Hepatocyte (in vitro differentiated cells): ENCODE measurements around the gene PAPPA. TPM values are rescaled to one million over a fixed set of nuclear protein-coding genes. Genes with fewer than 3 reads are reported as not detected.

ENCODE experiments used
- DNase-seq: peaks from one replicate; pipeline ENCODE4 v3.0.0-alpha.2; 2016; ENCODE audit warnings: low spot score
- H2AFZ ChIP-seq: fragments of 200-600 bp; sonication (generic); 2 replicates; pipeline ENCODE4 v1.6.0; 2016; ENCODE audit warnings: antibody characterized with exemption, mild to moderate bottlenecking
- H3K27ac ChIP-seq: fragments of 200-600 bp; sonication (generic); 2 replicates; pipeline ENCODE4 v1.5.1; 2016; ENCODE audit warnings: mild to moderate bottlenecking
- H3K27me3 ChIP-seq: fragments of 200-600 bp; sonication (generic); 2 replicates; pipeline ENCODE4 v1.6.1; 2016
- H3K36me3 ChIP-seq: fragments of 200-600 bp; sonication (generic); replicated peaks from 2 replicates; pipeline ENCODE4 v1.5.1; 2016; ENCODE audit warnings: low read depth; ENCODE audit not compliant: insufficient read depth
- H3K4me1 ChIP-seq: fragments of 200-600 bp; sonication (generic); 2 replicates; pipeline ENCODE4 v1.5.1; 2016; ENCODE audit warnings: mild to moderate bottlenecking, moderate library complexity; ENCODE audit not compliant: insufficient read depth
- H3K4me2 ChIP-seq: fragments of 200-600 bp; sonication (generic); 2 replicates; pipeline ENCODE4 v1.6.0; 2016
- H3K4me3 ChIP-seq: fragments of 200-600 bp; sonication (generic); 2 replicates; pipeline ENCODE4 v1.5.1; 2016; ENCODE audit warnings: mild to moderate bottlenecking
- H3K79me2 ChIP-seq: fragments of 200-600 bp; sonication (generic); 2 replicates; pipeline ENCODE4 v1.6.0; 2017; ENCODE audit warnings: mild to moderate bottlenecking
- H3K9me2 ChIP-seq: fragments of 200-600 bp; sonication (generic); replicated peaks from 2 replicates; pipeline ENCODE4 v1.6.0; 2017; ENCODE audit warnings: mild to moderate bottlenecking; ENCODE audit not compliant: insufficient read depth
- H3K9me3 ChIP-seq: fragments of 200-600 bp; sonication (generic); 2 replicates; pipeline ENCODE4 v1.5.1; 2016; ENCODE audit warnings: low read depth, mild to moderate bottlenecking
- H4K20me1 ChIP-seq: fragments of 200-600 bp; sonication (generic); 2 replicates; pipeline ENCODE4 v1.6.0; 2016; ENCODE audit warnings: mild to moderate bottlenecking; ENCODE audit not compliant: insufficient read depth, poor library complexity, severe bottlenecking
- EZH2 ChIP-seq: fragments of 200-600 bp; sonication (generic); IDR thresholded peaks from 2 replicates; pipeline ENCODE4 v1.6.1; 2016; ENCODE audit warnings: antibody characterized with exemption, mild to moderate bottlenecking, borderline replicate concordance
- EZH2phosphoT487 ChIP-seq: fragments of 200-600 bp; sonication (generic); IDR thresholded peaks from one replicate; pipeline ENCODE4 v1.6.1; 2018; ENCODE audit warnings: antibody characterized with exemption, mild to moderate bottlenecking, low read depth, moderate library complexity; ENCODE audit not compliant: unreplicated experiment, severe bottlenecking
- WGBS: methylation state at CpG from one replicate; pipeline ENCODE4 v1.1.6; 2016; ENCODE audit warnings: low lambda C conversion rate; ENCODE audit errors: missing lambda C conversion rate; 5-methylcytosine and 5-hydroxymethylcytosine counted together
- polyA plus RNA-seq: library from polyadenylated mRNA; unstranded; fragments of >200 nt; fragmentation: Nextera tagmentation; extraction: Ambion mirVana; gene quantifications from 2 replicates; pipeline ENCODE4 v1.2.1, GENCODE V29; 2016
- total RNA-seq: library from RNA; depleted of rRNA; stranded (reverse); fragments of >200 nt; gene quantifications from 2 replicates; pipeline ENCODE4 v1.2.3, GENCODE V29; 2014
- TF ChIP-seq, protein P1 (sequence below): fragments of 200-600 bp; sonication (generic); IDR thresholded peaks from 2 replicates; pipeline ENCODE4 v1.5.1; 2016; ENCODE audit warnings: antibody characterized with exemption, mild to moderate bottlenecking; ENCODE audit not compliant: poor library complexity

PAPPA gene
- total and polyA plus RNA-seq, 2 experiments from 2014 or later = 2.8 to 12.3 TPM

DNA sequence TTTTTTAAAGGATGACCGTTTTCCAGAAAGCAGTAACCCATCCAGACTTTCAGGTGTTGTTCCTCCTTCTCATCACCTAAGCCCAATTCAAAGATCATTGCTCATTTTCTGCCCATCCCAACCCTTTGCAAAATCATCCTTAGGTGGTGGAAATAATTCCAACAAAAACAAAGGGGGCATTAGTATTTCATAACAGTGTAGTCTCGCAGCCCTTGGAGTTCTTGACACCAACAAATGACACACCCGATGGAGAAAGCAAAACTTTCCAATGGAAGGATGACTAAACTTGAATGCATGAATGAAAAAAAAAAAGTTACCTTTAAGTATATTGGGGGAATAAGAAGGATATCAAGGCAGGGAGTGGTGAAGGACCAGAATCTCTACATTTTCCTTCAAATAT, 117.0 kb downstream of the PAPPA start:
- no peak overlapping the region for H3K4me3 ChIP-seq
- no peak for DNase-seq
- H4K20me1 ChIP-seq = no peaks in the 10 kb centered on the region
- H3K9me3 ChIP-seq = no peaks in the 10 kb centered on the region
- H3K79me2 ChIP-seq = no peaks in the 10 kb centered on the region
- 99% methylated on average over 3 of the region's 3 CpGs for WGBS
- no peak overlapping the region for H3K27ac ChIP-seq
- H3K9me2 ChIP-seq = no peaks in the 10 kb centered on the region
- H2AFZ ChIP-seq = no peak overlapping the region
- H3K36me3 ChIP-seq = no peaks in the 10 kb centered on the region
- no peaks in the 10 kb centered on the region for H3K27me3 ChIP-seq
- no peak overlapping the region for H3K4me2 ChIP-seq
- H3K4me1 ChIP-seq = peaks cover 7% of the 10 kb centered on the region
- TF ChIP-seq, protein P1, sequence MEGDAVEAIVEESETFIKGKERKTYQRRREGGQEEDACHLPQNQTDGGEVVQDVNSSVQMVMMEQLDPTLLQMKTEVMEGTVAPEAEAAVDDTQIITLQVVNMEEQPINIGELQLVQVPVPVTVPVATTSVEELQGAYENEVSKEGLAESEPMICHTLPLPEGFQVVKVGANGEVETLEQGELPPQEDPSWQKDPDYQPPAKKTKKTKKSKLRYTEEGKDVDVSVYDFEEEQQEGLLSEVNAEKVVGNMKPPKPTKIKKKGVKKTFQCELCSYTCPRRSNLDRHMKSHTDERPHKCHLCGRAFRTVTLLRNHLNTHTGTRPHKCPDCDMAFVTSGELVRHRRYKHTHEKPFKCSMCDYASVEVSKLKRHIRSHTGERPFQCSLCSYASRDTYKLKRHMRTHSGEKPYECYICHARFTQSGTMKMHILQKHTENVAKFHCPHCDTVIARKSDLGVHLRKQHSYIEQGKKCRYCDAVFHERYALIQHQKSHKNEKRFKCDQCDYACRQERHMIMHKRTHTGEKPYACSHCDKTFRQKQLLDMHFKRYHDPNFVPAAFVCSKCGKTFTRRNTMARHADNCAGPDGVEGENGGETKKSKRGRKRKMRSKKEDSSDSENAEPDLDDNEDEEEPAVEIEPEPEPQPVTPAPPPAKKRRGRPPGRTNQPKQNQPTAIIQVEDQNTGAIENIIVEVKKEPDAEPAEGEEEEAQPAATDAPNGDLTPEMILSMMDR = no peak
- TF ChIP-seq EZH2phosphoT487 (no peak), EZH2 (no peak)

DNA sequence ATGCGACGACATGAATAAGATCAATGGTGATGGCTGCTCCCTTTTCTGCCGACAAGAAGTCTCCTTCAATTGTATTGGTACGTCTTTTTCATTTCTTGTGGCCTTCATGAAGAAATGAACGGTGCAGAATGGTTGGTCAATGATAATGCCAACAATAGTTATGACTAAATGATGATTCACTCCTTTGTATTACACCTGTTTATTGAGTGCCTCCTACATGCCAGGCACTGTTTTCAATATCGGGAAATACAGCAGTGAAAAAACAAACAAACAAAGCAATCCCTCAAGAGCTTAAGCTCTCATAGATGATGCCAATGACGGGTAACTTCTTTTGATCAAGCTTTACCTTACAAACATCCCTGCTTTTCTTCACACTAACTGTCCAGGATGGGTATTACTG, 117.7 kb downstream of the PAPPA start:
- no peak overlapping the region for H2AFZ ChIP-seq
- no peak overlapping the region for H3K27ac ChIP-seq
- H4K20me1 ChIP-seq = no peaks in the 10 kb centered on the region
- no peak for DNase-seq
- no peaks in the 10 kb centered on the region for H3K79me2 ChIP-seq
- peaks cover 11% of the 10 kb centered on the region for H3K4me1 ChIP-seq
- no peak overlapping the region for H3K4me3 ChIP-seq
- no peaks in the 10 kb centered on the region for H3K27me3 ChIP-seq
- no peak overlapping the region for H3K4me2 ChIP-seq
- H3K9me3 ChIP-seq = no peaks in the 10 kb centered on the region
- no peaks in the 10 kb centered on the region for H3K36me3 ChIP-seq
- TF ChIP-seq EZH2phosphoT487 = no peak
- TF ChIP-seq EZH2 = no peak
- TF ChIP-seq, protein P1 = no peak
- WGBS = 81% methylated on average over 7 of the region's 7 CpGs
- H3K9me2 ChIP-seq = no peaks in the 10 kb centered on the region

DNA sequence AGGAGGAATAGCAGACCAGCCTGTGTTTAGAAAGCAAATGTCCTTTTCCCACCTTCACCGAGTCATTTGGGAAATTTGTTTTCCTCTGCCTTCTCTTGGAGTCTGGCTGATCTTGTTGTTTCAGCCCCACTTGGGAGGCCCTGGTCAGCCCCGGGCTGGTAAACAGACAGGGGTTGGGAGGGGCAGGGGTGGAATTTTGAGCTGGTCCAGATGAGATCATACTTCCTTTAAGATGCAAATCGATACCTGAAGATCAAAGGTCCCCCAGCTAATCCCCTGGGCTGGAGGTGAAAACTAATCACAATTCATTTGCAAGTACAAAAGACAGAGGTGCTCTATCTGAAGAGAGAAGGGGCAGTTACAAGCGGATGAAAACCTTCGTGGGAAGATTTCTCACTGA, 118.4 kb downstream of the PAPPA start:
- Histone ChIP-seq H3K9me3 (no peaks in the 10 kb centered on the region), H3K4me3 (no peak overlapping the region), H3K4me2 (no peak overlapping the region), H3K36me3 (no peaks in the 10 kb centered on the region), H2AFZ (no peak overlapping the region), H4K20me1 (no peaks in the 10 kb centered on the region), H3K27ac (no peak overlapping the region), H3K4me1 (peaks cover 11% of the 10 kb centered on the region), H3K27me3 (no peaks in the 10 kb centered on the region), H3K79me2 (no peaks in the 10 kb centered on the region), H3K9me2 (no peaks in the 10 kb centered on the region)
- TF ChIP-seq EZH2 (no peak), EZH2phosphoT487 (no peak)
- TF ChIP-seq, protein P1 = no peak
- no peak for DNase-seq
- WGBS = 11% methylated on average over 5 of the region's 5 CpGs

DNA sequence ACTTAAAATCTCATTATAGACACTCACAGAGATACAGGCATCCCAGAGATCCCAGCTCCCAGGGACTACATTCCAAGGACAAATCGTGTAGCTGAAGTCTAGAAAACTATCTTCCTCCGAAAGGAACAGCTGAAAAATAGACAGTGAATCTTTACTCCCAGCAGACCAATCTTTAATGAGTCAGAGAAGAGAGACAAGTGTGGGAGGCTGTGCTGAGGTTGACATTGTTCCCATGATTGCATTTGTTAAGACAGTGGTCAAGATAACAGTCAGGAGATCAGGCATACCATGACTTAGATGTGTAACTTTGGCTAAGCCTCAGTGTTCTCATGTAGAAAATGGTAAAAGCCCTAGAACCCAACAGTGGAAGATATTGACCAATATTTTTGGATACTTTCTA, 120.7 kb downstream of the PAPPA start:
- Histone ChIP-seq H3K4me2 (no peak overlapping the region), H3K4me3 (no peak overlapping the region), H3K9me2 (no peaks in the 10 kb centered on the region), H3K36me3 (no peaks in the 10 kb centered on the region), H3K27ac (no peak overlapping the region), H3K4me1 (peaks cover 11% of the 10 kb centered on the region), H2AFZ (no peak overlapping the region), H4K20me1 (no peaks in the 10 kb centered on the region), H3K79me2 (no peaks in the 10 kb centered on the region), H3K27me3 (no peaks in the 10 kb centered on the region), H3K9me3 (no peaks in the 10 kb centered on the region)
- 55% methylated on average over 2 of the region's 2 CpGs for WGBS
- DNase-seq = no peak
- no peak for TF ChIP-seq EZH2
- no peak for TF ChIP-seq EZH2phosphoT487
- TF ChIP-seq, protein P1 = no peak
